Left lobe of liver (tissue), 2 donors: ENCODE data around the gene RADIL. TPM values are rescaled to one million over a fixed set of nuclear protein-coding genes. Genes with fewer than 3 reads are reported as not detected.

Source experiments
- ATAC-seq: fragments of 200-7000 bp; cut with Tn5 transposase; one replicate; pipeline ENCODE4 v1.9.1; 2020; ENCODE audit warnings: mild to moderate bottlenecking, moderate library complexity
- DNase-seq: peaks from one replicate; pipeline ENCODE4 v3.0.0-alpha.2; 2020; ENCODE audit warnings: low spot score
- total RNA-seq: library from RNA; stranded (reverse); gene quantifications from one replicate; pipeline ENCODE4 v1.2.1, GENCODE V29; 2021
- donor health status: DM: no; HTN: no; CAD: no; lungs with moderate emphysema.
- donor health status: DM: no; HTN: yes; CAD: no.

RADIL gene
- total RNA-seq, 1 donor from 2014 or later = 0.40 TPM

- no peak for DNase-seq
- ATAC-seq = no peak
Measured at GRCh38 chr7:4779118-4779517, 104.4 kb downstream of the RADIL start.

GRCh38 chr7:4775848-4776623 is 107.5 kb downstream of the RADIL start:
- peak; percentile 25 for ATAC-seq
- DNase-seq = no peak

- DNase-seq (peak; percentile 96), ATAC-seq (peak; percentile 96)
Measured at GRCh38 chr7:4775250-4775847, 108.2 kb downstream of the RADIL start, which contains the start of gene AP5Z1. AP5Z1 (plus strand) TSS chr7:4775623; CDS start chr7:4775716, 93 bp downstream.

GRCh38 chr7:4774658-4775249 is 108.8 kb downstream of the RADIL start:
- ATAC-seq (peak; percentile 29), DNase-seq (no peak)

- no peak for ATAC-seq
- DNase-seq = no peak
Measured at GRCh38 chr7:4774007-4774406, 109.5 kb downstream of the RADIL start.

- no peak for DNase-seq
- no peak for ATAC-seq
Measured at GRCh38 chr7:4772306-4772705, 111.2 kb downstream of the RADIL start.

- DNase-seq = no peak
- no peak for ATAC-seq
Measured at GRCh38 chr7:4771737-4772136, 111.8 kb downstream of the RADIL start.

GRCh38 chr7:4770886-4771285 is 112.6 kb downstream of the RADIL start:
- DNase-seq (no peak), ATAC-seq (no peak)

- no peak for ATAC-seq
Measured at GRCh38 chr7:4769761-4770160, 113.8 kb downstream of the RADIL start.

GRCh38 chr7:4768597-4769569 is 114.6 kb downstream of the RADIL start:
- ATAC-seq = no peak
- DNase-seq = no peak

More at GRCh38 chr7:4769761-4770160, 113.8 kb downstream of the RADIL start:
- DNase-seq = no peak

- no peak for ATAC-seq
Measured at GRCh38 chr7:4766666-4767519, 116.6 kb downstream of the RADIL start.

GRCh38 chr7:4765776-4766490 is 117.6 kb downstream of the RADIL start:
- peak; percentile 31 for ATAC-seq
- no peak for DNase-seq

More at GRCh38 chr7:4766666-4767519, 116.6 kb downstream of the RADIL start:
- no peak for DNase-seq

- ATAC-seq (no peak), DNase-seq (no peak)
Measured at GRCh38 chr7:4764402-4765007, 119.0 kb downstream of the RADIL start.

GRCh38 chr7:4763794-4764185 is 119.7 kb downstream of the RADIL start:
- DNase-seq (no peak), ATAC-seq (no peak)

- no peak for ATAC-seq
- DNase-seq = no peak
Measured at GRCh38 chr7:4763091-4763793, 120.3 kb downstream of the RADIL start.

GRCh38 chr7:4762121-4763055 is 121.1 kb downstream of the RADIL start:
- DNase-seq (no peak), ATAC-seq (no peak)

GRCh38 chr7:4760952-4761351 is 122.6 kb downstream of the RADIL start:
- ATAC-seq = no peak

More at GRCh38 chr7:4760952-4761351, 122.6 kb downstream of the RADIL start:
- DNase-seq = no peak
